ENCODE measurements around the gene TMPRSS5. TPM values are rescaled to one million over a fixed set of nuclear protein-coding genes. Genes with fewer than 3 reads are reported as not detected.

TMPRSS5 gene
- total RNA-seq, 4 donors from 2014 or later, result 0.29 to 2.1 (median 1.9) TPM; not detected in 1

DNA sequence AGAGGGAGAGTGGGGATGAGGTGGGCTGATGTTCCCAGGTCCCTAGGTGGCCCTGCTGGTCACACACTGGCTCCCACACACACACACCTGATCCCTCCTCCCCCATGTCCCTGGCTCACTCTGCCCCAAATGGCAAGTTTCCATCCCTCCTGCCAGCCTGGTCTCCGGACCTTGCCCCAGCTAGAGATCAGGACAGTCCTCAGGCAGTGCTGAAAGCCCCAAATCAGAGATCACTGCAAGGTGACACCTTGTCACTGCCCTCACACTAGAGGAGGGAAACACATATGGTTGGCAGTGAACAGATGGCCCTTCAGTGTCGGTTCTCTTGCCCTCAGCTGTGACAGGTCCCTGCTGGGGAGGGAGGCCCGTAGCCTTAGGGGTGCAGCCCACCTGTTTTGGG lies 7.6 kb downstream of the TMPRSS5 start:
- no peaks in the 10 kb centered on the region for H3K36me3 ChIP-seq
- H3K27ac ChIP-seq, result no peak overlapping the region
- H3K9me3 ChIP-seq, result no peaks in the 10 kb centered on the region
- intact Hi-C loops (cut with DNase I; ENCODE audit: low total_unique reads), result no loop called here
- H3K27me3 ChIP-seq, result no peaks in the 10 kb centered on the region
- no peak overlapping the region for H3K4me3 ChIP-seq
- H3K4me1 ChIP-seq, result no peaks in the 10 kb centered on the region
- no peak for DNase-seq
- TF ChIP-seq POLR2A (IDR thresholded peaks at IDR 0.05) (no peak), CTCF (IDR thresholded peaks at IDR 0.05) (no peak)

DNA sequence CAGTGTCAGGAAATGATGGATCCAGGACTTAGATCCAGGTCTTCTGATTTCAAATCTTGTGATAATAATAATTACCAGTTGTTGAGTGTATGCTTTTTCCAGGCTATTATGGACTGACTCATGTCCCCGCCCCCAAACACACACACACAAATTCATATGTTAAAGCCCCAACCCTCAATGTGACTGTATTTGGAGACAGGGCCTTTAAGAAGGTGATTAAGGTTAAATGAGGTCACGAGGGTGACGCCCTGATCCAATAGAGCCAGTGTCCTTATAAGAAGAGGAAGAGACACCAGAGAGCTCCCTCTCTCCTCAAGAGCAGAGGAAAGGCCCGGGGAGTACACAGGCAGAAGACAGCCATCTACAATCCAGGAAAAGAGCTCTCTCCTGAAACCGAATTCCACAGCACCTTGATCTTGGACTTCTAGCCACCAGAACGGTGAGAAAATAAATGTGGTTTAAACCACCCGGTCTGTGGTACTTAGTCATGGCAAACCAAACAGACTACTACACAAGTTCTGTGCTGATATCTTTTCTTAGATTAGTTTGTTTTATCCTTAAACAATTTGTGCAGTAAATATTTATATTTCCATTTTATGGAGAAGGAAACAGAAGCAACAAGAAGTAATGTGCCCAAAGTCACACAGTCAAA lies 8.2 kb downstream of the TMPRSS5 start:
- Histone ChIP-seq H3K36me3 (no peaks in the 10 kb centered on the region), H3K4me1 (no peaks in the 10 kb centered on the region), H3K9me3 (no peaks in the 10 kb centered on the region), H3K27ac (no peak overlapping the region), H3K4me3 (no peak overlapping the region), H3K27me3 (no peaks in the 10 kb centered on the region)
- intact Hi-C loops (cut with DNase I; ENCODE audit: low total_unique reads), result no loop called here
- DNase-seq, result no peak
- no peak for TF ChIP-seq CTCF (IDR thresholded peaks at IDR 0.05)
- TF ChIP-seq POLR2A (IDR thresholded peaks at IDR 0.05), result no peak

- H3K4me1 ChIP-seq, result no peaks in the 10 kb centered on the region
- no peak overlapping the region for H3K27ac ChIP-seq
- no peaks in the 10 kb centered on the region for H3K27me3 ChIP-seq
- no peak for DNase-seq
- intact Hi-C loops (cut with DNase I; ENCODE audit: low total_unique reads), result no loop called here
- no peak for TF ChIP-seq POLR2A (IDR thresholded peaks at IDR 0.05)
- H3K4me3 ChIP-seq, result no peak overlapping the region
- no peaks in the 10 kb centered on the region for H3K9me3 ChIP-seq
- H3K36me3 ChIP-seq, result no peaks in the 10 kb centered on the region
Observed at GRCh38 chr11:113697111-113697510, 9.0 kb downstream of the TMPRSS5 start.

DNA sequence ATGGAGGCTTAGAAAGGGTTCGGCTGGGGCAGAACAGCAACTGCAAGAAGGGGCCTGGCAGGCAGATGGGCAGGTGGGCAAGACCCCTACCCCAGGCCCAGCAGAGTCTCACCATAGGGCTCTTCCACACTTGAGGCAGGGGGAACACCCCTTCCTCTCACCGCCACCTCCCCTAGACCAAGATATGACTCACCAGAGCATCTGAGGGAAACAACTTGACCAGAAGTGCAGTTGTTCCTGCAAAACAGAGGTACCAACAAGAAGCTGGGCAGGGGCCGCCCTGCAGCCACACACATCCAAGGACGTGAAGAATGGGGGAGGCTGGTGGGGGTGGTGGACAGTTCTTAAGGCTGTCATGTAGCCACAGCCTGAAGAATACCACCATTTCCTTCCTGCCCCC lies 10.9 kb downstream of the TMPRSS5 start:
- intact Hi-C loops (cut with DNase I; ENCODE audit: low total_unique reads), result no loop called here
- no peak overlapping the region for H3K4me3 ChIP-seq
- H3K27me3 ChIP-seq, result no peaks in the 10 kb centered on the region
- no peak for DNase-seq
- no peaks in the 10 kb centered on the region for H3K9me3 ChIP-seq
- no peak overlapping the region for H3K27ac ChIP-seq
- TF ChIP-seq CTCF (IDR thresholded peaks at IDR 0.05) (no peak), POLR2A (IDR thresholded peaks at IDR 0.05) (no peak)
- H3K36me3 ChIP-seq, result no peaks in the 10 kb centered on the region
- no peaks in the 10 kb centered on the region for H3K4me1 ChIP-seq

- Histone ChIP-seq H3K36me3 (no peaks in the 10 kb centered on the region), H3K27ac (no peak overlapping the region), H3K4me1 (no peaks in the 10 kb centered on the region), H3K27me3 (no peaks in the 10 kb centered on the region), H3K4me3 (no peak overlapping the region), H3K9me3 (no peaks in the 10 kb centered on the region)
- TF ChIP-seq POLR2A (IDR thresholded peaks at IDR 0.05), result no peak
- TF ChIP-seq CTCF (IDR thresholded peaks at IDR 0.05), result no peak
- no peak for DNase-seq
- intact Hi-C loops (cut with DNase I; ENCODE audit: low total_unique reads), result no loop called here
Observed at GRCh38 chr11:113694390-113694789, 11.7 kb downstream of the TMPRSS5 start.

DNA sequence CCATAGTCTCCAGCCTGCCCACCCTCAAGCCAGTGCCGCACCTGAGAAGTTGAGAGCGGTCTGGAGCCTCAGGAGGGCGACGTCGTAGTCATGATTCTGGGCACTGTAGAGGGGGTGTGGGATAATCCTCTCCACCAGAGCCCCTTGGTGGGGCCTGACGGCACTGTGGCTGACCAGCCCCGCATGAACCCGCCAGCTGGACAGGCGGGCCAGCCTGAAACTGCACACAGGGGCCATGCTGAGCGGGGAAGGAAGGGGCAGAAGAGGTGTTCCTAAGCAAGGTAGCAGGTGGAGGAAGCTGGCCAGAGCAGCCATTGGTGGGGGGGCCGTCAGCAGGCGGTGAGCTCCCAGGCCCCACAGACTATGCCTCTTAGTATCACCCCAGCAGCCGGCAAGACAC lies 13.1 kb downstream of the TMPRSS5 start:
- H3K27me3 ChIP-seq, result no peaks in the 10 kb centered on the region
- H3K9me3 ChIP-seq, result no peaks in the 10 kb centered on the region
- H3K4me3 ChIP-seq, result no peak overlapping the region
- DNase-seq, result no peak
- H3K36me3 ChIP-seq, result no peaks in the 10 kb centered on the region
- H3K27ac ChIP-seq, result no peak overlapping the region
- no peak for TF ChIP-seq CTCF (IDR thresholded peaks at IDR 0.05)
- no peak for TF ChIP-seq POLR2A (IDR thresholded peaks at IDR 0.05)
- intact Hi-C loops (cut with DNase I; ENCODE audit: low total_unique reads), result no loop called here
- no peaks in the 10 kb centered on the region for H3K4me1 ChIP-seq
